H1 (cell line): Measurements from ENCODE around the gene FCHSD1. TPM values are rescaled to one million over a fixed set of nuclear protein-coding genes. Genes with fewer than 3 reads are reported as not detected.

Experiments
- CTCF ChIA-PET: fragments of 300-600 bp; sonication (Branson Sonifier 250); formaldehyde crosslinking; loops from one replicate; lab custom pipeline; 2021; ENCODE audit not compliant: partially characterized antibody; lab: Charles Lee
- POLR2A ChIA-PET: fragments of 300-600 bp; sonication (Branson Sonifier 250); formaldehyde crosslinking; loops from one replicate; lab custom pipeline; 2021; ENCODE audit warnings: inconsistent platforms; ENCODE audit not compliant: partially characterized antibody; lab: Charles Lee
- DNase-seq, 2 experiments: peaks; one replicate each; pipeline versions ENCODE4 v3.0.0 to v3.0.0-alpha.2; 2010 to 2022; ENCODE audit warnings: low spot score in 2 of 2, low read depth in 1 of 2, mixed read lengths in 1 of 2
- FAIRE-seq: peaks from 2 replicates; lab custom pipeline; 2011; peaks lifted over from hg19 to GRCh38; lab: Jason Lieb, UNC
- H2AFZ ChIP-seq: 2 replicates; pipeline ENCODE4 v1.8.1; 2012; ENCODE audit warnings: low read length, inconsistent platforms
- H2AK5ac ChIP-seq: 2 replicates; pipeline ENCODE4 v1.6.1; 2013; ENCODE audit warnings: low read depth, low read length
- H2BK120ac ChIP-seq: replicated peaks from 2 replicates; pipeline ENCODE3; 2013; ENCODE audit warnings: low read depth, low read length, inconsistent platforms
- H2BK12ac ChIP-seq: 2 replicates; pipeline ENCODE4 v1.6.1; 2013; ENCODE audit warnings: low read depth, low read length
- H2BK15ac ChIP-seq: 2 replicates; pipeline ENCODE4 v1.6.1; 2013; ENCODE audit warnings: low read length
- H2BK20ac ChIP-seq: 2 replicates; pipeline ENCODE4 v1.6.1; 2013; ENCODE audit warnings: low read length
- H2BK5ac ChIP-seq: 2 replicates; pipeline ENCODE4 v1.6.1; 2013; ENCODE audit warnings: low read depth, low read length
- H3K14ac ChIP-seq: 2 replicates; pipeline ENCODE4 v1.6.1; 2013; ENCODE audit warnings: inconsistent platforms; ENCODE audit not compliant: insufficient read length
- H3K18ac ChIP-seq: 2 replicates; pipeline ENCODE4 v1.6.1; 2013; ENCODE audit warnings: low read length; ENCODE audit errors: extremely low read depth
- H3K23ac ChIP-seq: 2 replicates; pipeline ENCODE4 v1.6.1; 2013; ENCODE audit warnings: inconsistent platforms; ENCODE audit not compliant: insufficient read length
- H3K23me2 ChIP-seq: 2 replicates; pipeline ENCODE4 v1.6.1; 2013; ENCODE audit warnings: low read depth, low read length
- H3K27ac ChIP-seq: 2 replicates; pipeline ENCODE4 v1.6.1; 2011; ENCODE audit warnings: low read depth, low read length, inconsistent platforms
- H3K27me3 ChIP-seq, 4 experiments: replicated peaks in 1 of 4; 1 replicate in 1 of 4; 2 replicates in 3 of 4; pipeline versions ENCODE4 v1.6.1 to v1.8.1; 2011 to 2013; ENCODE audit warnings: low read length in 3 of 4, mild to moderate bottlenecking in 3 of 4, inconsistent platforms in 2 of 4, mixed read lengths in 2 of 4, moderate library complexity in 1 of 4; ENCODE audit not compliant: control insufficient read depth in 3 of 4, insufficient read depth in 3 of 4; ENCODE audit errors: extremely low read depth in 1 of 4
- H3K36me3 ChIP-seq, 4 experiments: 2 replicates each; pipeline versions ENCODE4 v1.6.1 to v1.8.1; 2011 to 2013; ENCODE audit warnings: mild to moderate bottlenecking in 4 of 4, low read length in 3 of 4, moderate library complexity in 2 of 4, control low read depth in 1 of 4, inconsistent platforms in 1 of 4; ENCODE audit not compliant: insufficient read depth in 4 of 4, control insufficient read depth in 2 of 4
- H3K4ac ChIP-seq: replicated peaks from 2 replicates; pipeline ENCODE3; 2013; ENCODE audit warnings: low read length, low read depth, mixed read lengths, inconsistent platforms; ENCODE audit not compliant: insufficient read length
- H3K4me1 ChIP-seq, 4 experiments: replicated peaks in 1 of 4; 1 replicate in 1 of 4; 2 replicates in 3 of 4; pipeline versions ENCODE4 v1.6.1 to v1.8.1; 2011 to 2013; ENCODE audit warnings: low read length in 3 of 4, inconsistent platforms in 2 of 4, mixed read lengths in 1 of 4; ENCODE audit not compliant: insufficient read depth in 4 of 4, control insufficient read depth in 3 of 4
- H3K4me2 ChIP-seq, 2 experiments: 2 replicates each; pipeline versions ENCODE4 v1.6.1 to v1.8.1; 2011 to 2013; ENCODE audit warnings: low read depth in 2 of 2, low read length in 2 of 2, control low read depth in 1 of 2, inconsistent platforms in 1 of 2, mild to moderate bottlenecking in 1 of 2; ENCODE audit not compliant: insufficient read depth in 1 of 2
- H3K4me3 ChIP-seq, 4 experiments: fragments of 200-600, 300-600 bp in 1 of 4; sonication (generic), shearing (Covaris generic), sonication (Bioruptor Twin) in 1 of 4; 2 replicates each; pipeline versions ENCODE4 v1.5.1 to v1.8.1; 2011 to 2016; ENCODE audit warnings: low read length in 4 of 4, low read depth in 3 of 4, control low read depth in 2 of 4, inconsistent platforms in 2 of 4, mild to moderate bottlenecking in 2 of 4, mixed read lengths in 1 of 4, moderate library complexity in 1 of 4; ENCODE audit not compliant: insufficient read depth in 2 of 4; ENCODE audit errors: extremely low read depth in 1 of 4
- H3K56ac ChIP-seq: replicated peaks from 2 replicates; pipeline ENCODE3; 2013; ENCODE audit warnings: low read depth, mild to moderate bottlenecking, mixed read lengths, low read length, inconsistent platforms; ENCODE audit not compliant: insufficient read length
- H3K79me1 ChIP-seq: 2 replicates; pipeline ENCODE4 v1.6.1; 2013; ENCODE audit warnings: low read depth, low read length, control low read depth
- H3K79me2 ChIP-seq, 2 experiments: 2 replicates each; pipeline versions ENCODE4 v1.6.1 to v1.8.1; 2012 to 2013; ENCODE audit warnings: low read length in 2 of 2, mild to moderate bottlenecking in 2 of 2, inconsistent platforms in 1 of 2; ENCODE audit not compliant: insufficient read depth in 2 of 2, control insufficient read depth in 1 of 2
- H3K9ac ChIP-seq, 4 experiments: replicated peaks in 1 of 4; 1 replicate in 1 of 4; 2 replicates in 3 of 4; pipeline versions ENCODE4 v1.6.1 to v1.8.1; 2011 to 2013; ENCODE audit warnings: low read depth in 3 of 4, low read length in 3 of 4, control low read depth in 2 of 4, mild to moderate bottlenecking in 2 of 4, moderate library complexity in 2 of 4, inconsistent platforms in 1 of 4; ENCODE audit errors: extremely low read depth in 1 of 4
- H3K9me3 ChIP-seq, 2 experiments: 2 replicates each; pipeline versions ENCODE4 v1.6.1 to v1.8.1; 2012 to 2013; ENCODE audit warnings: mild to moderate bottlenecking in 2 of 2, moderate library complexity in 2 of 2, control low read depth in 1 of 2, inconsistent platforms in 1 of 2, low read depth in 1 of 2, low read length in 1 of 2, mixed read lengths in 1 of 2; ENCODE audit not compliant: insufficient read depth in 2 of 2
- H4K20me1 ChIP-seq, 2 experiments: replicated peaks in 1 of 2; 2 replicates each; pipeline versions ENCODE3 to v1.8.1; 2011 to 2013; ENCODE audit warnings: inconsistent platforms in 2 of 2, low read length in 2 of 2, mild to moderate bottlenecking in 1 of 2; ENCODE audit not compliant: insufficient read depth in 2 of 2, control insufficient read depth in 1 of 2
- H4K5ac ChIP-seq: 2 replicates; pipeline ENCODE4 v1.6.1; 2013; ENCODE audit warnings: low read length, low read depth, mixed read lengths, inconsistent platforms; ENCODE audit not compliant: insufficient read length
- H4K8ac ChIP-seq: 2 replicates; pipeline ENCODE4 v1.8.0; 2013; ENCODE audit warnings: mild to moderate bottlenecking, moderate library complexity, low read length, inconsistent platforms; ENCODE audit not compliant: insufficient read depth; ENCODE audit errors: extremely low read depth
- H4K91ac ChIP-seq: replicated peaks from 2 replicates; pipeline ENCODE3; 2013; ENCODE audit warnings: low read length, mixed read lengths, inconsistent platforms; ENCODE audit not compliant: insufficient read length
- BRCA1 ChIP-seq: IDR thresholded peaks from 2 replicates; pipeline ENCODE4 v1.6.1; 2012; ENCODE audit warnings: low read depth, low read length, improper control_type of control experiment
- EGR1 ChIP-seq: IDR thresholded peaks from 2 replicates; pipeline ENCODE4 v1.6.1; 2011; ENCODE audit warnings: low read depth, low read length, borderline replicate concordance
- KDM1A ChIP-seq: fragments of 200-600, 300-600 bp; sonication (generic); IDR thresholded peaks from 2 replicates; pipeline ENCODE4 v1.7.1; 2016; ENCODE audit warnings: mild to moderate bottlenecking, low read length, borderline replicate concordance
- NRF1 ChIP-seq: IDR thresholded peaks from 2 replicates; pipeline ENCODE4 v1.6.1; 2011; ENCODE audit warnings: mild to moderate bottlenecking, low read depth, low read length, improper control_type of control experiment
- PHF8 ChIP-seq: fragments of 200-600 bp; sonication (generic); conservative IDR thresholded peaks from 2 replicates; pipeline ENCODE4 v1.7.1; 2012; ENCODE audit warnings: low read depth, mild to moderate bottlenecking, inconsistent platforms, low read length, moderate library complexity
- POLR2A ChIP-seq, 2 experiments: IDR thresholded peaks; 1 replicate in 1 of 2; 2 replicates in 1 of 2; pipeline ENCODE4 v1.6.1; 2011; ENCODE audit warnings: low read depth in 2 of 2, low read length in 2 of 2, mild to moderate bottlenecking in 2 of 2; ENCODE audit errors: control extremely low read depth in 1 of 2
- RAD21 ChIP-seq, 2 experiments: IDR thresholded peaks in 1 of 2; conservative IDR thresholded peaks in 1 of 2; 2 replicates each; pipeline ENCODE4 v1.6.1; 2011; ENCODE audit warnings: low read depth in 2 of 2, low read length in 2 of 2, improper control_type of control experiment in 1 of 2, inconsistent platforms in 1 of 2, mild to moderate bottlenecking in 1 of 2, moderate library complexity in 1 of 2
- SIX5 ChIP-seq: IDR thresholded peaks from 2 replicates; pipeline ENCODE4 v1.6.1; 2011; ENCODE audit warnings: mild to moderate bottlenecking, low read depth, low read length
- TAF7 ChIP-seq: optimal IDR thresholded peaks from 2 replicates; pipeline ENCODE3; 2011; ENCODE audit warnings: low read depth, mild to moderate bottlenecking, inconsistent platforms, low read length, moderate library complexity, borderline replicate concordance
- TBP ChIP-seq: IDR thresholded peaks from 2 replicates; pipeline ENCODE4 v1.6.1; 2011; ENCODE audit warnings: low read depth, low read length, improper control_type of control experiment
- TCF12 ChIP-seq: IDR thresholded peaks from 2 replicates; pipeline ENCODE4 v1.6.1; 2011; ENCODE audit warnings: low read depth, mild to moderate bottlenecking, low read length
- TEAD4 ChIP-seq: IDR thresholded peaks from 2 replicates; pipeline ENCODE4 v1.6.1; 2012; ENCODE audit warnings: low read depth, low read length, inconsistent platforms, mixed read lengths
- WGBS, 2 experiments: shearing (Covaris generic) in 1 of 2; methylation state at CpG; one replicate each; pipeline versions ENCODE4 v1.1.6 to v1.1.7; 2013 to 2015; ENCODE audit warnings: low lambda C conversion rate in 2 of 2, mixed read lengths in 2 of 2, inconsistent platforms in 1 of 2, low coverage in 1 of 2, missing lambda C conversion rate in 1 of 2; ENCODE audit not compliant: insufficient replicate concordance in 2 of 2, insufficient coverage in 1 of 2, insufficient read length in 1 of 2; ENCODE audit errors: extremely low coverage in 1 of 2, missing lambda C conversion rate in 1 of 2; 5-methylcytosine and 5-hydroxymethylcytosine counted together
- polyA plus RNA-seq, 7 experiments: library from polyadenylated mRNA; depleted of rRNA in 3 of 7; stranded (reverse) in 5 of 7; unstranded in 2 of 7; fragments of >200 nt in 5 of 7; fragments of 200-250 nt in 2 of 7; gene quantifications; 1 replicate in 5 of 7; 2 replicates in 1 of 7; 4 replicates in 1 of 7; pipeline versions ENCODE4 v1.2.1 to v1.2.3, GENCODE V29; 2011 to 2013; ENCODE audit warnings: missing spikeins in 2 of 7, mixed read lengths in 2 of 7
- total RNA-seq: library from RNA; stranded (reverse); fragmentation: NEBNext Ultra II Directional; extraction: Animal tissue kit (Norgen Biotek cat#: 25700); gene quantifications from 2 replicates; pipeline ENCODE4 v1.2.1, GENCODE V29; 2021

Gene FCHSD1
- total and polyA plus RNA-seq, 2 of the 8 experiments (the other 6 are each of a cell fraction or from before 2014, with no cell fraction given), result 22.0 to 30.1 TPM

DNA sequence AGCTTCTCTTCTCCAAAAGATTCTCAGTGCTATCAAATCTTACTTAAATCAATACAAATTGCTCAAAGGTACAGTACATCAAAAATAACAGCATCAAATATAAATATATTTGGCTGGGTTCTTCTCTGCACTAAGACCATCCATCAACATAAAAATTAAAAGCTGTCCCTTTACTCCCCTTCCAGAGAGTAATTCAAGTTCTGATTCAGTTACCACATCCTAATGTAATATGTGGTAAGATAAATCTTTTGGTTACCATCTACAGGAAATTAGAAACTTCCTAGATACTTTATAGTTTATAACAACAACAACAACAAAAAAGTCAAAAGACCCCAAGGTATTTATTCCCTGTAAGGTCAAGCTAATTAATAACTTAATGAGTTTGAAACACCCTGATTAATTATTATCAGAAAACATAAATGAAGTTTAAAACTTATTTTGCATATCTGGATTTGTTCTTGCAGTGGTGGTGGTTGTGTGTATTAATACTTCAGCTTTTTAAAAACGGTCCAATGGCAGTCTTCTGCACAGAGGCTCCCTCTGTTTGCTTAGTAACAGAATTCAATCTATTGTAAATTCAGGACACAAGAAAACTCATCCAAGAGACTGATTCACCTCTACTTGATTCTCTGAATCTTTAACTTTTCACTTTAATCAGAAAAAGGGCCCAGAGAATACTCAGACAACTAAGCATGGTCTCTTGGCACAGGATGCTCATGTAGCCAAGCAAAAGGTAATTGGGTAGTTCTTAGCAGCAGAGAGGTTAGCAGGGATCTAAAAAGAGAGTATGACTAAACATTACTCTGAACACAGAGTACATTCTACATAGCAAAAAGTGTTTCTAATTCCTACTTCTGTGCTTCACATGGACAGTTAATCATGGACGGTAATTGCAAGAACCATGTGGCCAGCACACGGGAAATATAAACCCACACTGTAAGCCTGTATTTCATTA is 52.5 kb downstream of the FCHSD1 start:
- WGBS, 2 experiments, result 93% methylated on average over 3 of the region's 3 CpGs; no CpG with 5 or more reads in 1 of the 2 experiments
- H4K91ac ChIP-seq, result no peak overlapping the region
- no peak overlapping the region for H4K5ac ChIP-seq
- peaks cover 4 to 6% of the 10 kb centered on the region in 2 experiments for H4K20me1 ChIP-seq
- peaks cover 4% of the 10 kb centered on the region; the same call in 1 of the 2 replicates for H3K79me1 ChIP-seq
- H3K56ac ChIP-seq, result no peak overlapping the region
- no peak overlapping the region for H3K27ac ChIP-seq
- no peak overlapping the region for H2BK12ac ChIP-seq
- H3K23ac ChIP-seq, result no peak overlapping the region
- no peak overlapping the region for H2AK5ac ChIP-seq
- ChIA-PET POLR2A (interaction anchor here (0.8 to 2.8 kb wide), 4 partner anchors 10 to 25 kb away, joined by 4 to 10 read pairs (median 6); partner anchors contain the start of gene DIAPH1), CTCF (interaction anchor here (1.9 to 4.0 kb wide), 4 partner anchors 11 to 44 kb away, joined by 5 to 46 read pairs (median 8); partner anchors contain the start of gene DIAPH1)
- no peak overlapping the region for H2AFZ ChIP-seq
- DNase-seq (no peak), FAIRE-seq (no peak)
- no peak overlapping the region for H2BK15ac ChIP-seq
- H3K4me2 ChIP-seq, result no peak overlapping the region
- H3K4ac ChIP-seq, result no peak overlapping the region
- H2BK20ac ChIP-seq, result no peak overlapping the region
- no peaks in the 10 kb centered on the region; a peak in 1 of 7 replicates for H3K4me1 ChIP-seq
- H3K79me2 ChIP-seq, result peaks cover 0 to 71% of the 10 kb centered on the region in 2 experiments; a peak in 3 of 4 replicates
- no peak overlapping the region for H2BK120ac ChIP-seq
- no peak overlapping the region for H3K4me3 ChIP-seq
- no peaks in the 10 kb centered on the region for H3K23me2 ChIP-seq
- H3K18ac ChIP-seq, result no peak overlapping the region
- H3K14ac ChIP-seq, result no peak overlapping the region
- no peak overlapping the region for H2BK5ac ChIP-seq
- no peak overlapping the region for H4K8ac ChIP-seq
- H3K9me3 ChIP-seq, result no peaks in the 10 kb centered on the region
- no peaks in the 10 kb centered on the region for H3K36me3 ChIP-seq
- no peak overlapping the region for H3K9ac ChIP-seq
- H3K27me3 ChIP-seq, result no peaks in the 10 kb centered on the region
- no peak for TF ChIP-seq KDM1A
- no peak for TF ChIP-seq EGR1
- no peak for TF ChIP-seq BRCA1
- no peak for TF ChIP-seq TBP
- no peak for TF ChIP-seq POLR2A (IDR thresholded peaks at IDR 0.05; ENCODE audit: control extremely low read depth in 1 of 2, low read depth in 2 of 2, low read length in 2 of 2)
- TF ChIP-seq PHF8, result no peak
- no peak for TF ChIP-seq NRF1
- TF ChIP-seq TEAD4, result no peak
- no peak for TF ChIP-seq RAD21 (IDR thresholded peaks at IDR 0.05 in 1 of 2, conservative IDR thresholded peaks at IDR 0.05 in 1 of 2; ENCODE audit: low read depth in 2 of 2, low read length in 2 of 2)
- no peak for TF ChIP-seq TAF7
- no peak for TF ChIP-seq TCF12
- no peak for TF ChIP-seq SIX5
